ENCODE measurements around the gene RNF213. TPM values are rescaled to one million over a fixed set of nuclear protein-coding genes. Genes with fewer than 3 reads are reported as not detected.

The RNF213 gene
- total and polyA plus RNA-seq, 10 of the 15 experiments (the other 5 are each of a cell fraction or from before 2014, with no cell fraction given): 18.6 to 145 (median 65.8) TPM

DNA sequence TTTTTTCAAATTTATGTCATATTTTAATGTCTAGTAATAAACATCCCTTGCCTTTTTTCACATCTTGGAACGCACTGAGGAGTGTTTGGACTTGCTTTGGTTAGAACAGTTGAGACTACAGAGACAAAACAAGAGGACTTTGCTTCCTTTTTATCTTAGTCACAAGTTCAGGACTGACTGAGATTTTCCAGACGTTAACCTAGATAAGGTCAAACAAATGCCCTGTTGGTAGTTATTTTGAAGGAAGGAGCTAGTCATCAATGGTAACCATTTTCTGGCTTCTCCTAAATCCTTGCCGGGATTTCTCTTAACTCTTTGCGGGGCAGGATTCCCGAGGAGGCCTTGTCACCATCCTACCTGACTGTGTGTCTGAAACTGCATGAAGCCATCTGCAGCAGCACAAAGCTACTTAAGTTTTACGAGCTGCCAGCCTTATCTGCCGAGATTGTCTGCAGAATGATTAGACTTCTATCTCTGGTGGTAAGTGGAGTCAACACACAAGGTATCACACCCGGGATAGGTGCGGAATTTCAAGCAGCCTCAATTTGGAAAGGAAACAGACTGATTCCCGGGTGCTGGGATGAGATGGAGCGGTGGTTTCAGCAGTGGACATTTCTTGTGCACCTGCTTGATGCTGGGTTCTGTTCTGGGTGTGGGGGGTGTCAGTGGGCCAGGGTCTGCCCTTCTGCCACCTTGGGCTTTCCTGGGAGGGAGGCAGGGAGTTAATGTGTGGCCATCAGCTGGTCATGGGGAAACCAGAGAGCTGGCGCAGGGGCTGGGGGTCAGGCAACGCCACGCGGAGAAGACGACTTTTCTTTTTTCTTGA lies 48.3 kb downstream of the RNF213 start:
- ATAC-seq (no peak), FAIRE-seq (no peak), DNase-seq (ENCODE audit: low read depth, low spot score) (no peak)
- Histone ChIP-seq H3K27ac (ENCODE audit: control insufficient read depth, insufficient read depth) (no peak overlapping the region), H4K20me1 (ENCODE audit: control insufficient read depth, insufficient read depth) (no peaks in the 10 kb centered on the region; the same call in 1 of the 2 replicates), H3K4me2 (ENCODE audit: control insufficient read depth, insufficient read depth) (no peak overlapping the region), H3K4me3 (no peak overlapping the region), H3K27me3 (replicated peaks in 1 of 2; ENCODE audit: control insufficient read depth in 2 of 2, insufficient read depth in 2 of 2, low read length in 1 of 2) (no peaks in the 10 kb centered on the region), H2AFZ (ENCODE audit: control insufficient read depth, low read depth, low read length) (no peak overlapping the region), H3K4me1 (ENCODE audit: control insufficient read depth, insufficient read depth, low read length) (no peaks in the 10 kb centered on the region), H3K9ac (ENCODE audit: control insufficient read depth, insufficient read depth, low read length) (no peak overlapping the region), H3K79me2 (ENCODE audit: control insufficient read depth, insufficient read depth, low read length) (peaks cover 2% of the 10 kb centered on the region), H3K9me3 (replicated peaks; ENCODE audit: control insufficient read depth, insufficient read depth, low read length) (no peaks in the 10 kb centered on the region), H3K36me3 (ENCODE audit: control insufficient read depth in 2 of 2, insufficient read depth in 2 of 2, low read length in 1 of 2) (peaks cover 27 to 51% of the 10 kb centered on the region in 2 experiments)
- WGBS (ENCODE audit: insufficient coverage, insufficient replicate concordance, low lambda C conversion rate, missing lambda C conversion rate): 96% methylated on average over 16 of the region's 16 CpGs
- no peak for TF ChIP-seq MEF2B (IDR thresholded peaks at IDR 0.05; ENCODE audit: partially characterized antibody, poor library complexity, severe bottlenecking)
- TF ChIP-seq HDGF (IDR thresholded peaks at IDR 0.05): no peak
- TF ChIP-seq, protein P1, sequence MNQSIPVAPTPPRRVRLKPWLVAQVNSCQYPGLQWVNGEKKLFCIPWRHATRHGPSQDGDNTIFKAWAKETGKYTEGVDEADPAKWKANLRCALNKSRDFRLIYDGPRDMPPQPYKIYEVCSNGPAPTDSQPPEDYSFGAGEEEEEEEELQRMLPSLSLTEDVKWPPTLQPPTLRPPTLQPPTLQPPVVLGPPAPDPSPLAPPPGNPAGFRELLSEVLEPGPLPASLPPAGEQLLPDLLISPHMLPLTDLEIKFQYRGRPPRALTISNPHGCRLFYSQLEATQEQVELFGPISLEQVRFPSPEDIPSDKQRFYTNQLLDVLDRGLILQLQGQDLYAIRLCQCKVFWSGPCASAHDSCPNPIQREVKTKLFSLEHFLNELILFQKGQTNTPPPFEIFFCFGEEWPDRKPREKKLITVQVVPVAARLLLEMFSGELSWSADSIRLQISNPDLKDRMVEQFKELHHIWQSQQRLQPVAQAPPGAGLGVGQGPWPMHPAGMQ (IDR thresholded peaks at IDR 0.05; ENCODE audit: borderline replicate concordance): no peak
- TF ChIP-seq POLR2A (IDR thresholded peaks at IDR 0.05; ENCODE audit: low read depth, low read length): no peak
- ChIA-PET SMC1A (ENCODE audit: uncharacterized antibody, unreplicated experiment) (no interaction called here), POLR2A (no interaction called here), CTCF (interaction anchor here (0.9 to 1.0 kb wide), 2 partner anchors 106 to 113 kb away, joined by 3 read pairs; no protein-coding TSS in a partner anchor), RAD21 (ENCODE audit: unreplicated experiment) (no interaction called here)
- no TSS peak for BruUV-seq (replicated peaks)
- in situ Hi-C loops (cut with MboI) (no loop called here), intact Hi-C loops (cut with micrococcal nuclease; ENCODE audit: unreplicated experiment) (no loop called here)

DNA sequence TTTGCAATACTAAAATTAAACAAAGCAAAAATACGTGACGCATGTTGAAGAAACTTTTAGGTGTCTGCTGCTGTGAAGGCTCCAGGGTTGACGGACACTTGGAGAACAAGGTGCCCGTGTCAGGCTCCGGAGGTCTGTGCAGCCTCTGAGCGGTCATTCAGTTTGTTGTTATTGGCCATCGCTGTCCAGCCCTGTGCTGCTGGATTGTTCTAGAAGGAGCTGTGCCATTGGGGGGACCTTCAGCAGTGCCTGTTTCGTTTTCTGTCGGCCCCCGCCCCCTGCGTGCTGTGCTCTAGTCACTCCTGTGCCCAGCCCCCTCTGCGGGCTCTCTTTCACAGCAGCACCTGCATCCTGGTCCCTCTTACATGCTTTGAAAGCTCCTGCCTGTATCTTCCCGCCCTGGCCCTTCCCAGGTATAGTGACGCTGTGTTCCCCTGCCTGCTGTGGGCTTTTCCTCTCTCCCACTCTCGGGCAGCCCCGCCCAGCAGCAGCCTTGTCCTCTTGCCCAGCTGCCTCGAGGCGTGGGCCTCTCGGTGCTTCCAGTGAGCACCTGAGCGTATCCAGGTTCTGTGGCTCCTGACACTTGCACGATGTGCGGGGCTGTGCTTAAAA lies 50.7 kb downstream of the RNF213 start:
- no TSS peak for BruUV-seq (replicated peaks)
- in situ Hi-C loops (cut with MboI): no loop called here
- no peak overlapping the region for H2AFZ ChIP-seq (ENCODE audit: control insufficient read depth, low read depth, low read length)
- FAIRE-seq (no peak), DNase-seq (ENCODE audit: low read depth, low spot score) (no peak), ATAC-seq (no peak)
- peaks cover 2% of the 10 kb centered on the region for H3K79me2 ChIP-seq (ENCODE audit: control insufficient read depth, insufficient read depth, low read length)
- H3K27ac ChIP-seq (ENCODE audit: control insufficient read depth, insufficient read depth): no peak overlapping the region
- no peaks in the 10 kb centered on the region for H3K27me3 ChIP-seq (replicated peaks in 1 of 2; ENCODE audit: control insufficient read depth in 2 of 2, insufficient read depth in 2 of 2, low read length in 1 of 2)
- H3K4me1 ChIP-seq (ENCODE audit: control insufficient read depth, insufficient read depth, low read length): no peaks in the 10 kb centered on the region
- H3K9ac ChIP-seq (ENCODE audit: control insufficient read depth, insufficient read depth, low read length): no peak overlapping the region
- ChIA-PET POLR2A (no interaction called here), RAD21 (ENCODE audit: unreplicated experiment) (no interaction called here), SMC1A (ENCODE audit: uncharacterized antibody, unreplicated experiment) (no interaction called here), CTCF (interaction anchor here (1.5 kb wide), 1 partner anchor 116 kb away, joined by 4 read pairs; no protein-coding TSS in a partner anchor)
- no peaks in the 10 kb centered on the region for H3K9me3 ChIP-seq (replicated peaks; ENCODE audit: control insufficient read depth, insufficient read depth, low read length)
- 97% methylated on average over 17 of the region's 22 CpGs for WGBS (ENCODE audit: insufficient coverage, insufficient replicate concordance, low lambda C conversion rate, missing lambda C conversion rate)
- intact Hi-C loops (cut with micrococcal nuclease; ENCODE audit: unreplicated experiment): no loop called here
- H3K4me2 ChIP-seq (ENCODE audit: control insufficient read depth, insufficient read depth): no peak overlapping the region
- H3K36me3 ChIP-seq (ENCODE audit: control insufficient read depth in 2 of 2, insufficient read depth in 2 of 2, low read length in 1 of 2): peaks cover 24 to 38% of the 10 kb centered on the region in 2 experiments
- no peak for TF ChIP-seq ZNF622 (IDR thresholded peaks at IDR 0.05)
- no peak for TF ChIP-seq YY1 (IDR thresholded peaks at IDR 0.05; ENCODE audit: low read depth, low read length)
- TF ChIP-seq SMC3 (IDR thresholded peaks at IDR 0.05; ENCODE audit: borderline replicate concordance, low read length): no peak
- no peak for TF ChIP-seq MTA2 (IDR thresholded peaks at IDR 0.05; ENCODE audit: low read depth)
- TF ChIP-seq, protein P2, sequence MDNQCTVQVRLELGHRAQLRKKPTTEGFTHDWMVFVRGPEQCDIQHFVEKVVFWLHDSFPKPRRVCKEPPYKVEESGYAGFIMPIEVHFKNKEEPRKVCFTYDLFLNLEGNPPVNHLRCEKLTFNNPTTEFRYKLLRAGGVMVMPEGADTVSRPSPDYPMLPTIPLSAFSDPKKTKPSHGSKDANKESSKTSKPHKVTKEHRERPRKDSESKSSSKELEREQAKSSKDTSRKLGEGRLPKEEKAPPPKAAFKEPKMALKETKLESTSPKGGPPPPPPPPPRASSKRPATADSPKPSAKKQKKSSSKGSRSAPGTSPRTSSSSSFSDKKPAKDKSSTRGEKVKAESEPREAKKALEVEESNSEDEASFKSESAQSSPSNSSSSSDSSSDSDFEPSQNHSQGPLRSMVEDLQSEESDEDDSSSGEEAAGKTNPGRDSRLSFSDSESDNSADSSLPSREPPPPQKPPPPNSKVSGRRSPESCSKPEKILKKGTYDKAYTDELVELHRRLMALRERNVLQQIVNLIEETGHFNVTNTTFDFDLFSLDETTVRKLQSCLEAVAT (IDR thresholded peaks at IDR 0.05): no peak
- no peak for TF ChIP-seq ZNF24 (IDR thresholded peaks at IDR 0.05)
- TF ChIP-seq NR2C2 (IDR thresholded peaks at IDR 0.05; ENCODE audit: borderline replicate concordance, control insufficient read depth, insufficient read length, low read depth): no peak
- no peaks in the 10 kb centered on the region; the same call in 1 of the 2 replicates for H4K20me1 ChIP-seq (ENCODE audit: control insufficient read depth, insufficient read depth)
- H3K4me3 ChIP-seq: no peak overlapping the region

Data from GM12878 (cell line).